Measurements from ENCODE around the gene MT1F. TPM values are rescaled to one million over a fixed set of nuclear protein-coding genes. Genes with fewer than 3 reads are reported as not detected.

Gene MT1F
- total RNA-seq, 4 donors from 2014 or later = 1.7 to 4.6 TPM; not detected in 2

DNA sequence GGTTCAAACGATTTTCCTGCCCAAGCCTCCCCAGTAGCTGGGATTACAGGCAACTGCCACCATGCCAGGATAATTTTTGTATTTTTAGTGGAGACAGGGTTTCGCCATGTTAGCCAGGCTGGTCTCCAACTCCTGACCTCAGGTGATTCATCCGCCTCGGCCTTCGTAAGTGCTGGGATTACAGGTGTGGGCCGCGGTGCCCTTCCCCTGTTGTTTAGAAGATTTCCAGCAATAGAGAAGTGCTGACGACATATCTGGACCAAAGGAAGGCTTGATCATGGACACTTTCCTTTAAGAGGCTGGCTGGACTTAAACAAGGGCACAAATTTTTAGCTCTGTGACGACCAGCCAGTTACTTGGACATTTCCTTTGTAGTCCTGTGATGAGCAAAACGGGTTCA, 26.6 kb upstream of the MT1F start:
- Histone ChIP-seq H3K36me3 (no peaks in the 10 kb centered on the region), H3K9me3 (no peaks in the 10 kb centered on the region), H3K4me1 (peaks cover 0 to 45% (median 8%) of the 10 kb centered on the region in 3 donors), H3K27me3 (peaks cover 37% of the 10 kb centered on the region), H3K27ac (peak overlapping the region in 3 of 4 donors; percentile 77 to 81 (median 79)), H3K4me3 (no peak overlapping the region)
- ATAC-seq = no peak
- WGBS, 2 donors (ENCODE audit: low coverage in 1 of 2) = 91 to 92% methylated on average over 9 to 10 of the region's 10 CpGs
- TF ChIP-seq, protein P1, sequence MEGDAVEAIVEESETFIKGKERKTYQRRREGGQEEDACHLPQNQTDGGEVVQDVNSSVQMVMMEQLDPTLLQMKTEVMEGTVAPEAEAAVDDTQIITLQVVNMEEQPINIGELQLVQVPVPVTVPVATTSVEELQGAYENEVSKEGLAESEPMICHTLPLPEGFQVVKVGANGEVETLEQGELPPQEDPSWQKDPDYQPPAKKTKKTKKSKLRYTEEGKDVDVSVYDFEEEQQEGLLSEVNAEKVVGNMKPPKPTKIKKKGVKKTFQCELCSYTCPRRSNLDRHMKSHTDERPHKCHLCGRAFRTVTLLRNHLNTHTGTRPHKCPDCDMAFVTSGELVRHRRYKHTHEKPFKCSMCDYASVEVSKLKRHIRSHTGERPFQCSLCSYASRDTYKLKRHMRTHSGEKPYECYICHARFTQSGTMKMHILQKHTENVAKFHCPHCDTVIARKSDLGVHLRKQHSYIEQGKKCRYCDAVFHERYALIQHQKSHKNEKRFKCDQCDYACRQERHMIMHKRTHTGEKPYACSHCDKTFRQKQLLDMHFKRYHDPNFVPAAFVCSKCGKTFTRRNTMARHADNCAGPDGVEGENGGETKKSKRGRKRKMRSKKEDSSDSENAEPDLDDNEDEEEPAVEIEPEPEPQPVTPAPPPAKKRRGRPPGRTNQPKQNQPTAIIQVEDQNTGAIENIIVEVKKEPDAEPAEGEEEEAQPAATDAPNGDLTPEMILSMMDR (IDR thresholded peaks at IDR 0.05) = no peak
- no peak for TF ChIP-seq POLR2AphosphoS5 (IDR thresholded peaks at IDR 0.05)

DNA sequence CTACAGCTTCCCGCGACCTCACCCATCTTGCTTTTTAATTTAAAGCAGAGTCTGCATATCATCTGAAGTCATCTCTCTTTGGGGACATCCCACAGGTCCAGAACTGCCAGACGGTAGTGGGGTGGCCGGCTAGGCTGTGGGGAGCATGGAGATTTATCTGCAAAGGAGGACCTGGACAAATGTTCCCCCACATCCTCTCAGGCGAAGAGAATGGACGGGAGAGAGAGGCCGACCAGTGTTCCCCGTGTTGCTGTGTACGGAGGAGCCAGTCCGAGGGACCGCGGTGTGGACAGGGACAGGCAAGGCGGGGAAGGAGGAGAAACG, 26.0 kb upstream of the MT1F start:
- H3K4me3 ChIP-seq = peak overlapping the region; percentile 26 to 53
- no peaks in the 10 kb centered on the region for H3K9me3 ChIP-seq
- ATAC-seq = no peak

GRCh38 chr16:56632156-56632847, 25.5 kb upstream of the MT1F start, which contains the start of gene MT1M:
TSS of gene MT1M (plus strand) at chr16:56632659. CDS start at chr16:56632732, 73 bp downstream.
- TF ChIP-seq POLR2A (IDR thresholded peaks at IDR 0.05) (peak; percentile 43 to 68), EP300 (IDR thresholded peaks at IDR 0.05) (no peak), POLR2AphosphoS5 (IDR thresholded peaks at IDR 0.05) (peak; percentile 84)
- TF ChIP-seq, protein P1 (IDR thresholded peaks at IDR 0.05) = peak in 1 of 4 experiments; percentile 14
- H3K27me3 ChIP-seq = peaks cover 48% of the 10 kb centered on the region
- ATAC-seq = peak; percentile 82
- no peaks in the 10 kb centered on the region for H3K9me3 ChIP-seq
- H3K27ac ChIP-seq = peak within 1 kb of the TSS in 3 of 4 donors; percentile 77 to 81 (median 79)
- H3K36me3 ChIP-seq = no peaks in the 10 kb centered on the region
- WGBS, 2 donors (ENCODE audit: low coverage in 1 of 2) = 8% methylated on average over 4 of the region's 61 CpGs; no CpG with 5 or more reads in 1 of the 2 donors
- H3K4me3 ChIP-seq = peak within 1 kb of the TSS; percentile 26 to 53
- peaks cover 0 to 34% (median 8%) of the 10 kb centered on the region in 3 donors for H3K4me1 ChIP-seq

More for the DNA sequence above, 26.0 kb upstream of the MT1F start:
- Histone ChIP-seq H3K27ac (peak overlapping the region in 3 of 4 donors; percentile 77 to 81 (median 79)), H3K4me1 (peaks cover 0 to 39% (median 8%) of the 10 kb centered on the region in 3 donors), H3K27me3 (peaks cover 43% of the 10 kb centered on the region), H3K36me3 (no peaks in the 10 kb centered on the region)
- TF ChIP-seq POLR2A (IDR thresholded peaks at IDR 0.05) = no peak
- TF ChIP-seq, protein P1 (IDR thresholded peaks at IDR 0.05) = no peak
- no peak for TF ChIP-seq POLR2AphosphoS5 (IDR thresholded peaks at IDR 0.05)
- no peak for TF ChIP-seq EP300 (IDR thresholded peaks at IDR 0.05)
- WGBS, 2 donors (ENCODE audit: low coverage in 1 of 2) = 31 to 79% methylated on average over 2 to 9 of the region's 14 CpGs

DNA sequence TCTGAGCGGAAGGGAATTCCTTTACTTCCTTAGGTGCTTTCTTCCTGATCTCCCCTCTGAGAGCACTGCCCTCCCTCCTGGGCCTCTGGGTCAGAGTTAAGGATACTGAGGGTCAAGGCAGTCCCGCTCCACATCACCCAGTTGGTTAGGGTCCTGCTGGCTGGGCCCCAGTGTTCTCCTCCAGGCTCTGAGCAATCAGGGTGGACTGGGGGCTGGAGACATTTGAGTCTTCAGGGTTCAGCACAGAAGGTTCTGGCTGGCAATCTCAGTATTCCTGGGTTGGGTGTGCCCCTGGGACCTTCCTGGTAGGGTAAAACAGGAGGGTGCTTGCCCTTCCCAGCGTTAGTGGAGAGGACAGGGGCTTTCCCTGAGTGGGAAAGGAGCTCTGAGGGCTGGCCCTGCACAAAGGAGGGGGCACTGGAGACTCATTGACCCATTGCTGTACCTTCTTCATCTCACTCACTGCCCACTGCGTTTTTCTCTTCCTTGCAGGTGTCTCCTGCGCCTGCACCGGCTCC, 24.9 kb upstream of the MT1F start:
- peak overlapping the region; percentile 26 to 53 for H3K4me3 ChIP-seq
- H3K27ac ChIP-seq = peak overlapping the region in 3 of 4 donors; percentile 77 to 81 (median 79)
- H3K36me3 ChIP-seq = no peaks in the 10 kb centered on the region
- ATAC-seq = no peak
- WGBS, 2 donors (ENCODE audit: low coverage in 1 of 2) = 20% methylated on average over 1 of the region's 6 CpGs
- TF ChIP-seq EP300 (IDR thresholded peaks at IDR 0.05) (no peak), POLR2AphosphoS5 (IDR thresholded peaks at IDR 0.05) (no peak), POLR2A (IDR thresholded peaks at IDR 0.05) (no peak)
- TF ChIP-seq, protein P1 (IDR thresholded peaks at IDR 0.05) = no peak
- peaks cover 54% of the 10 kb centered on the region for H3K27me3 ChIP-seq
- H3K4me1 ChIP-seq = peaks cover 0 to 36% (median 8%) of the 10 kb centered on the region in 3 donors
- H3K9me3 ChIP-seq = no peaks in the 10 kb centered on the region

Data from gastroesophageal sphincter (tissue), 4 donors.